ENCODE results near the gene OR52W1.

Gene OR52W1

DNA sequence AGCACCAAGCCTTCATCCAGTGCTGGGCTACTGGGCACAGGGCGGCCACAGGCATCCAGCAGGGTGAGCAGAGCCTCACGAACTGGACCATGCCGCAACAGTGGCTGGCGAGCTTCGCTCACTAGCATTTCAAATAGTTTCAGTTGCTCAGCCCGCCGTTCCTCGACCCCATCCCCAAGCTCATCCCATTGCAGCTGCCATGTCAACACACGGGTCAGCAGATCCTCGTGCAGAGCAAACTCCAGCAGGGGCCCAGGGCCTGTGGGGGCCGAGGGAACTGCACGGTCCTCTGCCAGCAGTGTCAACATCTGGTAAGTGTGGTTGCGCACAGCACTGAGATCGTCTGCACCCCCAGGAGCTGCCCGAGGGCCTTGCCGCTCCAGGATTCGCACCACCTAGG is 24.8 kb downstream of the OR52W1 start:
- H3K4me3 ChIP-seq (ENCODE audit: low read length): no peak overlapping the region

GRCh38 chr11:6224421-6224820 is 25.4 kb downstream of the OR52W1 start:
- Histone ChIP-seq H3K27me3 (ENCODE audit: control insufficient read depth, low read length) (no peaks in the 10 kb centered on the region), H3K27ac (ENCODE audit: low read depth, low read length) (no peak overlapping the region), H3K4me1 (ENCODE audit: control insufficient read depth, low read length) (no peaks in the 10 kb centered on the region), H3F3A (ENCODE audit: control insufficient read depth, insufficient read depth) (no peaks in the 10 kb centered on the region), H3K9me2 (replicated peaks; ENCODE audit: control insufficient read depth, low read length) (no peaks in the 10 kb centered on the region), H3K4me3 (ENCODE audit: low read length) (no peak overlapping the region), H3K9me3 (ENCODE audit: control insufficient read depth, insufficient read depth, low read length) (no peaks in the 10 kb centered on the region), H3K36me3 (ENCODE audit: control insufficient read depth, low read length) (peaks cover 42% of the 10 kb centered on the region), H4K20me1 (ENCODE audit: control insufficient read depth, insufficient read depth, low read depth, low read length) (peaks cover 5% of the 10 kb centered on the region; the same call in 1 of the 2 replicates), H3K79me2 (ENCODE audit: control insufficient read depth, low read length) (peaks cover 39% of the 10 kb centered on the region), H3K4me2 (ENCODE audit: low read length) (no peak overlapping the region)
- TF ChIP-seq CTCF (IDR thresholded peaks at IDR 0.05; ENCODE audit: low read depth, low read length, poor library complexity, severe bottlenecking): no peak
- TF ChIP-seq EZH2phosphoT487 (IDR thresholded peaks at IDR 0.05; ENCODE audit: borderline replicate concordance, low read length): no peak

More for the DNA sequence above, 24.8 kb downstream of the OR52W1 start:
- TF ChIP-seq CTCF (IDR thresholded peaks at IDR 0.05; ENCODE audit: low read depth, low read length, poor library complexity, severe bottlenecking) (no peak), EZH2phosphoT487 (IDR thresholded peaks at IDR 0.05; ENCODE audit: borderline replicate concordance, low read length) (no peak)
- Histone ChIP-seq H3F3A (ENCODE audit: control insufficient read depth, insufficient read depth) (no peaks in the 10 kb centered on the region), H3K9me3 (ENCODE audit: control insufficient read depth, insufficient read depth, low read length) (no peaks in the 10 kb centered on the region), H3K27ac (ENCODE audit: low read depth, low read length) (no peak overlapping the region), H4K20me1 (ENCODE audit: control insufficient read depth, insufficient read depth, low read depth, low read length) (peaks cover 5% of the 10 kb centered on the region; the same call in 1 of the 2 replicates), H3K9me2 (replicated peaks; ENCODE audit: control insufficient read depth, low read length) (no peaks in the 10 kb centered on the region), H3K4me2 (ENCODE audit: low read length) (no peak overlapping the region), H3K36me3 (ENCODE audit: control insufficient read depth, low read length) (peaks cover 47% of the 10 kb centered on the region), H3K4me1 (ENCODE audit: control insufficient read depth, low read length) (no peaks in the 10 kb centered on the region), H3K79me2 (ENCODE audit: control insufficient read depth, low read length) (peaks cover 34% of the 10 kb centered on the region), H3K27me3 (ENCODE audit: control insufficient read depth, low read length) (no peaks in the 10 kb centered on the region)

- Histone ChIP-seq H3K36me3 (ENCODE audit: control insufficient read depth, low read length) (peaks cover 37% of the 10 kb centered on the region), H3K27ac (ENCODE audit: low read depth, low read length) (no peak overlapping the region), H3K4me2 (ENCODE audit: low read length) (no peak overlapping the region), H3F3A (ENCODE audit: control insufficient read depth, insufficient read depth) (no peaks in the 10 kb centered on the region), H3K79me2 (ENCODE audit: control insufficient read depth, low read length) (peaks cover 45% of the 10 kb centered on the region), H3K9me3 (ENCODE audit: control insufficient read depth, insufficient read depth, low read length) (no peaks in the 10 kb centered on the region), H3K4me3 (ENCODE audit: low read length) (no peak overlapping the region), H3K9me2 (replicated peaks; ENCODE audit: control insufficient read depth, low read length) (no peaks in the 10 kb centered on the region), H3K27me3 (ENCODE audit: control insufficient read depth, low read length) (no peaks in the 10 kb centered on the region), H4K20me1 (ENCODE audit: control insufficient read depth, insufficient read depth, low read depth, low read length) (peaks cover 5% of the 10 kb centered on the region; the same call in 1 of the 2 replicates), H3K4me1 (ENCODE audit: control insufficient read depth, low read length) (peaks cover 2% of the 10 kb centered on the region; the same call in 1 of the 2 replicates)
- TF ChIP-seq EZH2phosphoT487 (IDR thresholded peaks at IDR 0.05; ENCODE audit: borderline replicate concordance, low read length) (no peak), CTCF (IDR thresholded peaks at IDR 0.05; ENCODE audit: low read depth, low read length, poor library complexity, severe bottlenecking) (no peak)
These were observed 26.0 kb downstream of the OR52W1 start for GRCh38 chr11:6225024-6225423.
